Measurements from ENCODE around the gene DCAF10. TPM values are rescaled to one million over a fixed set of nuclear protein-coding genes. Genes with fewer than 3 reads are reported as not detected.
A peak's percentile ranks its signal among the peaks of the same experiment; 100 is the strongest.

DCAF10 gene
- total RNA-seq, 1 experiment from 2014 or later, result 13.5 TPM

DNA sequence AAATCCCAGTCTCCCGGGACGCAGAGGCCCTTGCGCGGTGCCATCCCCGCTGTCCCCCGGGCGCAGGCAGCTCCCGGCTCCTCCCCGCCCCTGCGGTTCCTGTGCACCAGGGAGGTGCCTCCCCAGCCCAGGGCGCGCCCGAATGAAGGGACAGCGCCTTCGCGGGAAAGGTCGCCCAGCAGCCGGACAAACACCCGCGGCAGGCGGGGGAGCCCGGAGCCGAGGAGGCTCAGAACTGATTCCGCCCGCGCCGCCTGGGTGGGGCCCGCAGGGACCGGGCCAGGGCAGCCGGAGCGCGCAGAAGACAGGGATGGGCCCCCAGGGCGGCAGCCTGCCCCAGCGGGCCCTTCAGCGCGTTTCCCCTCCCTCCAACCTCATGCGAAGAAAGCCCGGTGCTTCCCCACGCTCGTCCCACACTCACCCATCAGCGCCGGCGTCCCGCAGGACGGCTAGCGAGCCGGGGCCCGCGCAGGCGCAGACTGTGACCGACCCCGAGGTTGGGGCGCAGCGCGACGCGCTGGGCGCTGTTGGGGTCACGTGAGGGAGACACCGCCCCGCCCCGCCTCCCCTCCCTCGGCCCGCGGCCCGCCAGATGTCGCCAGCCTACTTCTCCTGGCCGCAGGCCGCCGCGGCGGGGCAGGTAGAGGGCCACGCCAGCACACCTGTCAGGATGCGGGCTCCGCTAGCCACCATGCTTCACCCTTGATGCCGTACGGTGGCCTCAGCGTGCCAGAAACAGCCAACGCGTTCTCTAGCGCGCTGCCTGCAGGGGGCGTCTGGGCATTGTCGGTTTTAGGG lies 103.2 kb downstream of the DCAF10 start, which contains the start of gene SLC25A51:
TSS of gene SLC25A51 (minus strand) at position 481 of the 798 bp plus-strand sequence. CDS start 15,577 bp downstream, outside the sequence.
- Mint-ChIP-seq H3K4me1 (ENCODE audit: low read depth, unreplicated experiment) (peaks cover 20% of the 10 kb centered on the region), H3K4me3 (ENCODE audit: unreplicated experiment) (peak within 1 kb of the TSS; percentile 77), H3K27me3 (ENCODE audit: insufficient read depth, unreplicated experiment) (no peaks in the 10 kb centered on the region), H3K9me3 (ENCODE audit: unreplicated experiment) (no peaks in the 10 kb centered on the region), H3K36me3 (ENCODE audit: insufficient read depth, unreplicated experiment) (peaks cover 24% of the 10 kb centered on the region), H3K27ac (ENCODE audit: unreplicated experiment) (peak within 1 kb of the TSS; percentile 91)
- peak within 1 kb of the TSS; percentile 81 for H3K4me3 ChIP-seq (ENCODE audit: low read depth, low read length)
- CTCF ChIA-PET, result interaction anchor here (1.4 kb wide), 1 partner anchor 10 kb away, joined by 4 read pairs; no protein-coding TSS in a partner anchor
- TF ChIP-seq CTCF (IDR thresholded peaks at IDR 0.05; ENCODE audit: insufficient read depth in 1 of 2, low read depth in 1 of 2, low read length in 1 of 2, severe bottlenecking in 1 of 2, unreplicated experiment in 1 of 2), result peak; percentile 88 to 96
- POLR2A ChIA-PET, result interaction anchor here (0.8 kb wide), 1 partner anchor 439 kb away, joined by 10 read pairs; the partner anchor contains the start of gene ZBTB5
- peak; percentile 97 for DNase-seq
- no peaks in the 10 kb centered on the region for H3K9me3 ChIP-seq
- BruUV-seq (replicated peaks), result TSS peak; percentile 49
- H3K36me3 ChIP-seq (ENCODE audit: control insufficient read depth, insufficient read depth, low read length), result no peaks in the 10 kb centered on the region
- no peaks in the 10 kb centered on the region for H3K27me3 ChIP-seq (replicated peaks; ENCODE audit: control insufficient read depth, insufficient read depth, low read length)
- H3K4me1 ChIP-seq, result peaks cover 26% of the 10 kb centered on the region
- intact Hi-C loops (cut with micrococcal nuclease; ENCODE audit: unreplicated experiment), result loop anchor here (1.0 to 10.0 kb wide), 8 partner anchors 119 to 459 kb away; partner anchors contain the start of genes EXOSC3, POLR1E, SHB and ZBTB5

GRCh38 chr9:37904445-37905130 lies 104.0 kb downstream of the DCAF10 start:
- Mint-ChIP-seq H3K27ac (ENCODE audit: unreplicated experiment) (peak overlapping the region; percentile 91), H3K9me3 (ENCODE audit: unreplicated experiment) (no peaks in the 10 kb centered on the region), H3K27me3 (ENCODE audit: insufficient read depth, unreplicated experiment) (no peaks in the 10 kb centered on the region), H3K36me3 (ENCODE audit: insufficient read depth, unreplicated experiment) (peaks cover 21% of the 10 kb centered on the region), H3K4me1 (ENCODE audit: low read depth, unreplicated experiment) (peaks cover 22% of the 10 kb centered on the region), H3K4me3 (ENCODE audit: unreplicated experiment) (peak overlapping the region; percentile 77)
- no peaks in the 10 kb centered on the region for H3K36me3 ChIP-seq (ENCODE audit: control insufficient read depth, insufficient read depth, low read length)
- DNase-seq, result no peak
- H3K27me3 ChIP-seq (replicated peaks; ENCODE audit: control insufficient read depth, insufficient read depth, low read length), result no peaks in the 10 kb centered on the region
- H3K4me1 ChIP-seq, result peaks cover 31% of the 10 kb centered on the region
- ChIA-PET CTCF (interaction anchor here (0.6 kb wide), 1 partner anchor 12 kb away, joined by 3 read pairs; no protein-coding TSS in a partner anchor), POLR2A (no interaction called here)
- peak overlapping the region; percentile 81 for H3K4me3 ChIP-seq (ENCODE audit: low read depth, low read length)
- intact Hi-C loops (cut with micrococcal nuclease; ENCODE audit: unreplicated experiment), result loop anchor here (1.0 to 10.0 kb wide), 8 partner anchors 120 to 458 kb away; partner anchors contain the start of genes EXOSC3, POLR1E, SHB and ZBTB5
- no peak for TF ChIP-seq CTCF (IDR thresholded peaks at IDR 0.05; ENCODE audit: insufficient read depth in 1 of 2, low read depth in 1 of 2, low read length in 1 of 2, severe bottlenecking in 1 of 2, unreplicated experiment in 1 of 2)
- H3K9me3 ChIP-seq, result no peaks in the 10 kb centered on the region
- BruUV-seq (replicated peaks), result TSS peak; percentile 62

DNA sequence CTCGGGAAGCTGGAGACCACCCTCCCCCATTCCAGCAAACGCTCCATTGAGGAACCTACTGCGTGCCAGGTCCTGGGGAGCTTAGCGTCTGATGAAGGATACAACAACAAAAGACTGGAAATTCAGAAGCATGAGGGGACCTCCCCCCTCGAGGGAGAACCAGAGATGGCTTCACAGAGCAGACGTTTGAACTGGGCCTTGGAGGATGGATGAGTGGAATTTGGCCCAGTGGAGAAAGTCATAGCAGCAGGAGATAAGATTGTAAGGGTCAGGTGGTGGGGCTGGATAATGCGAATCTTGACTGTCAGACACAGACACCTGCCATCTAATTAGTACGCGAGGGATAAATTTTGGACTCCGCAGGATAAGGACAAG lies 104.5 kb downstream of the DCAF10 start:
- intact Hi-C loops (cut with micrococcal nuclease; ENCODE audit: unreplicated experiment), result loop anchor here (2.0 to 10.0 kb wide), 5 partner anchors 120 to 458 kb away; partner anchors contain the start of genes EXOSC3 and SHB
- Histone ChIP-seq H3K9me3 (no peaks in the 10 kb centered on the region), H3K36me3 (ENCODE audit: control insufficient read depth, insufficient read depth, low read length) (no peaks in the 10 kb centered on the region), H3K27me3 (replicated peaks; ENCODE audit: control insufficient read depth, insufficient read depth, low read length) (no peaks in the 10 kb centered on the region), H3K4me3 (ENCODE audit: low read depth, low read length) (peak overlapping the region; percentile 81), H3K4me1 (peaks cover 31% of the 10 kb centered on the region)
- H3K4me1 Mint-ChIP-seq (ENCODE audit: low read depth, unreplicated experiment), result peaks cover 22% of the 10 kb centered on the region
- H3K27me3 Mint-ChIP-seq (ENCODE audit: insufficient read depth, unreplicated experiment), result no peaks in the 10 kb centered on the region
- H3K27ac Mint-ChIP-seq (ENCODE audit: unreplicated experiment), result peak overlapping the region; percentile 91
- ChIA-PET POLR2A (no interaction called here), CTCF (no interaction called here)
- peaks cover 19% of the 10 kb centered on the region for H3K36me3 Mint-ChIP-seq (ENCODE audit: insufficient read depth, unreplicated experiment)
- H3K9me3 Mint-ChIP-seq (ENCODE audit: unreplicated experiment), result no peaks in the 10 kb centered on the region
- H3K4me3 Mint-ChIP-seq (ENCODE audit: unreplicated experiment), result peak overlapping the region; percentile 77
- no peak for DNase-seq
- no TSS peak for BruUV-seq (replicated peaks)
- TF ChIP-seq CTCF (IDR thresholded peaks at IDR 0.05; ENCODE audit: insufficient read depth in 1 of 2, low read depth in 1 of 2, low read length in 1 of 2, severe bottlenecking in 1 of 2, unreplicated experiment in 1 of 2), result no peak
